Measurements from ENCODE around the gene GABBR2. TPM values are rescaled to one million over a fixed set of nuclear protein-coding genes. Genes with fewer than 3 reads are reported as not detected.
A peak's percentile ranks its signal among the peaks of the same experiment; 100 is the strongest.

GABBR2 gene
- total RNA-seq, 1 donor: not detected

DNA sequence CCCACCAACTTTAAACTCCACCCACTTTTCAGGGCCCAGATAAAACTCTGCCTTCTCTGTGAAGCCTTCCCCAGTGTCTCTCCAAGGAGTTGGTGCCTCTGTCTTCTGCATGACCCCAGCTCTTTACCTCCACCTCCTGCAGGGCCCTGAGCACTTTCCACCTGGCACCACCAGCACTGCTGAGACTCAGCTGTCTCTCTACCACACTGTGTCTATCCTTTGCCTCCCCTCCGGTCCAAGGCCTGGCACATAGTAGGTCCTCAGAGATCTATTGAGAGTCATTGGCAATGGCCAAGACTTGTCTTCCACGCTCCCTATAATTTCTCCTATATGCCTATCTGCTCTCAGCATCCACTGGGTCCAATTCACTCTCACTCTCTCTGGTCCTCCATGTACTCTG is 12.9 kb upstream of the GABBR2 start:
- no peak overlapping the region for H3K4me3 ChIP-seq (ENCODE audit: low read depth, low read length)
- DNase-seq (ENCODE audit: low read depth): no peak
- TF ChIP-seq CTCF (IDR thresholded peaks at IDR 0.05; ENCODE audit: insufficient read depth, low read depth, low read length): no peak

- TF ChIP-seq CTCF (IDR thresholded peaks at IDR 0.05; ENCODE audit: insufficient read depth, low read depth, low read length): no peak
- DNase-seq (ENCODE audit: low read depth): no peak
- no peak overlapping the region for H3K4me3 ChIP-seq (ENCODE audit: low read depth, low read length)
Measured at GRCh38 chr9:98720402-98720801, 11.7 kb upstream of the GABBR2 start.

GRCh38 chr9:98719055-98719454 is 10.3 kb upstream of the GABBR2 start:
- no peak for DNase-seq (ENCODE audit: low read depth)
- TF ChIP-seq CTCF (IDR thresholded peaks at IDR 0.05; ENCODE audit: insufficient read depth, low read depth, low read length): no peak

DNA sequence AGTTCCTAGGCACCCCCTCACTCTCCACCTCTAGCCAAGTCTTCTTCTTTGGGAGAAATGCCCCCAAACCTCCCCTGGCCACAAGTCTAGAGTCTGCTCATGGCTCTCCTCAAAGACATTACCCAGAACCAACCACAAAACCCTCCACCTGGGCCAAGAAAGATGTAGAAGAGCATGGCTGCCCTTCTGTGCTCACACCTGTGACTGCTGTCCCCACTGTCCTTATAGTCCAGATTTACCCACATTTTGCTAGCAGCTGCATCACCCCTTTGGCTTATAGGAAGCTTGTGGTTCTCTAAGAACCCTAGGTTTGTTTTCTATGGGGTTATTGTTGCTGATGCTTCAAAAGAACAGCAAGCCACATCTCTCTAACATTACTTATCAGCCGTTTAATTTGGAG is 6.1 kb upstream of the GABBR2 start:
- DNase-seq (ENCODE audit: low read depth): no peak
- no peak overlapping the region for H3K4me3 ChIP-seq (ENCODE audit: low read depth, low read length)
- TF ChIP-seq CTCF (IDR thresholded peaks at IDR 0.05; ENCODE audit: insufficient read depth, low read depth, low read length): no peak

More at GRCh38 chr9:98719055-98719454, 10.3 kb upstream of the GABBR2 start:
- no peak overlapping the region for H3K4me3 ChIP-seq (ENCODE audit: low read depth, low read length)

- no peak overlapping the region for H3K4me3 ChIP-seq (ENCODE audit: low read depth, low read length)
- TF ChIP-seq CTCF (IDR thresholded peaks at IDR 0.05; ENCODE audit: insufficient read depth, low read depth, low read length): no peak
- DNase-seq (ENCODE audit: low read depth): no peak
Measured at GRCh38 chr9:98712987-98713386, 4.3 kb upstream of the GABBR2 start.

- DNase-seq (ENCODE audit: low read depth): peak; percentile 56
- TF ChIP-seq CTCF (IDR thresholded peaks at IDR 0.05; ENCODE audit: insufficient read depth, low read depth, low read length): no peak
- no peak overlapping the region for H3K4me3 ChIP-seq (ENCODE audit: low read depth, low read length)
Measured at GRCh38 chr9:98709968-98710965, 1.5 kb upstream of the GABBR2 start.

All from fibroblast of villous mesenchyme (primary cell).